M059J (cell line): Measurements from ENCODE around the gene FAXDC2. TPM values are rescaled to one million over a fixed set of nuclear protein-coding genes. Genes with fewer than 3 reads are reported as not detected.
A peak's percentile ranks its signal among the peaks of the same experiment; 100 is the strongest.

ENCODE experiments used
- DNase-seq: peaks from one replicate; pipeline ENCODE4 v3.0.0-alpha.2; 2012; ENCODE audit warnings: low read depth
- total RNA-seq: library from RNA; depleted of rRNA; stranded (reverse); fragments of >200 nt; shearing (Covaris generic); gene quantifications from 2 replicates; pipeline ENCODE4 v1.2.3, GENCODE V29; 2014; rRNA removed

The FAXDC2 gene, protein sequence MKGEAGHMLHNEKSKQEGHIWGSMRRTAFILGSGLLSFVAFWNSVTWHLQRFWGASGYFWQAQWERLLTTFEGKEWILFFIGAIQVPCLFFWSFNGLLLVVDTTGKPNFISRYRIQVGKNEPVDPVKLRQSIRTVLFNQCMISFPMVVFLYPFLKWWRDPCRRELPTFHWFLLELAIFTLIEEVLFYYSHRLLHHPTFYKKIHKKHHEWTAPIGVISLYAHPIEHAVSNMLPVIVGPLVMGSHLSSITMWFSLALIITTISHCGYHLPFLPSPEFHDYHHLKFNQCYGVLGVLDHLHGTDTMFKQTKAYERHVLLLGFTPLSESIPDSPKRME
- total RNA-seq: 3.4 and 5.5 TPM in 2 replicates

DNA sequence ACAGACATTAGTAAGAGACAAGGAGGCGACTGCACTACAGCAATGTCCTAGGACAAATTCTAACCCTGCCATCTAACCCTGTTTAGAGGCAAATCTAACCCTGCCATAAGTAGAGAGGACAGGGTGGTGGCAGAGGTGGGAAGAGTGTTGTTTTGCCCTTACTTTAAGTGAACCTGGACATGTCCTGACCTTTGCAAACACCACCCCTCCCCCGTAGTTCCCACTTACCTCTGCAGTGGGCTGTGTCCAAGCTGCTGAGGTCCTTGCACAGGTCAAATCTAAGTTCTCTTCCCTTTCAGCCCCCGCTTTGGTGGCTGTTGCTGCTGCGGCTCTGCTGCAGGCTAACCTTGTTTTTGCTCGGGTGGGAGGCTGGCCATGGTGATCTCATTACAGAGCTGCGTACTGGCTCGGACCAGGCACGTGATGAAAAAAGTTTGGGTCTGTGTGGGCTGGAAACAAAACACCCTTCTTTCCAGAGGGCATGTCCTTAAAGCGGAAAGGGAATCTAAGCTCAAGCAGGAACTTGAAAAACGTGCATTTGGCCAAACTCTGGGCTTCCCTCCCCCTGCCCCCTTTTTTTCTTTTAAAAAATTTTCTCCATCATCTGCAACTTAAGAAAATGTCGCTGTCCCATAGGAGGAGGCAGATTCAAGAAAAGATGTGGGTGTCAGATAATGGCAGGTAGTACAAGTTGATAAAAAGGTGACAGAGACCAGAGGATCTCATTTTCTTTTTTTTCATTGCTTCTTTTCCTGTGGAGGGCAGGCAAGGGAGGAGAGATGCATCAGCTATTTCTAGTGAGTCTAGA is at the start of gene FAXDC2:
Gene FAXDC2 (minus strand): TSS at position 349 of the 808 bp plus-strand sequence. CDS start 12,425 bp downstream, outside the sequence.
- peak; percentile 68 for DNase-seq

DNA sequence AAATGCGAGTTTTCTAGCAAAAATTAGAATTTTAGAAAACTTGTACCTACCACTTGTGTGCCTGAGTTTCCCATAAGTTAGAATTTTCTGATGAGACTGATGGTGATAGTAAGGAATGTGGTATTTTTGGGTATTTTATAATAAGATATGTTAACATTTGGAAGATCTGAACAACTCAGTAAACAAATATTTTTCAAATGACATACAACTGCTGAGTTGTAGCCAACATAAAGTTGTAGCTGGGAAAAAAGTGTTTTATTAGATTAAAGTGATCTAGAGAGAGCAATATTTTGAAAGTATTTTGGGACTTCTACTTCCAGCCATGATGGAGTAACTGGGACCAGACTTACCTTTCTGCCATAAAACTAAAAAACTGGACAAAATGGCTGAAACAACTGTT is 49.7 kb upstream of the FAXDC2 start:
- no peak for DNase-seq

DNA sequence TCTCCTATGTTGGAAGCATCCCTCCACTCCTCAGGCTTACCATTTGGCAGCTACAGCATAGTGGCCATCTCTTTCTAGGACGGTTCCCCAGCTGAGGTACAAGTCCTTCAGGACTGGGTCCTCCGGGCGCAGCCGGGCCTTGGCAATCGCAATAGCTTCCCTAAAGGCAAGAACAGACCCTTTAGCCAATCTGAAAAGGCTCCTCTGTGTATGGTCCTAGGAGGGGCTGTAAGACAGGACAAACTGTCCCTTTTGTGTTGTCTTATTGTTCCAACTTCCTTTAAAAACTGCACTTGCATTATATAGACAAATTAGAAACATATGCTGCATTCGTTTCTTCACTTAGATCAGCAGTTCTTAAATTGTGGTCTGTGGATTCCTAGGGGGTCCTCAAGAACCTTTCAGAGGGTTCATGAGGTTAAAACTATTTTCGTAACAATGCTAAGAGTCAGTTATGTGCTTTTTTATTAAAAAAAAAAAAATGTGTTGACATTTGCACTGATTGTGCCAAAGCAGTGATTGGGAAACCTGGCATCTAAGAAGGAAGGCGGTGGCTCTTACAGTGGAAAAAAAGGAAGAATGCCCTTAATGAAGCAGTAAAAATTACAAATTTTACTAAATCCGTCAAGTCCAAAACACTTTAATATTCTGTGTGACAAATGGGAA is 48.9 kb upstream of the FAXDC2 start:
- no peak for DNase-seq

DNA sequence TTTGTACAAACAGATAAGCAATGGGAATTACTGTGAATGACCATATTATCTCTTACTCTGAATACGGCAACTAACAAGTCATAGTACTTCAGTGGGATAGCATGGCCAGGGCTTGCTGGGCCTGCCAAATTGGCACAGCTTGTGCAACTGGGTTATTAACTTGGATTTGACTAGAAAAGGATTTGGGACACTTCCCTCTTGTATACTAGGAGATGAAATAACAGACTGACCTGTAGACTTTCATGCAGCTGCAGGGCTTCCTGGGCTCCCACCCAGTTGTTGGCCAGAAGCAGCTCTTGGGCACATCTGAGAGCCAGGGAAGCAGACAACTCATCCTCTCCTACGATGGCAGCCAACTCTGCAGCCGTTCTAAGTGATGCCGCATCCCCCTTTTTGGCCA is 47.8 kb upstream of the FAXDC2 start:
- no peak for DNase-seq

DNA sequence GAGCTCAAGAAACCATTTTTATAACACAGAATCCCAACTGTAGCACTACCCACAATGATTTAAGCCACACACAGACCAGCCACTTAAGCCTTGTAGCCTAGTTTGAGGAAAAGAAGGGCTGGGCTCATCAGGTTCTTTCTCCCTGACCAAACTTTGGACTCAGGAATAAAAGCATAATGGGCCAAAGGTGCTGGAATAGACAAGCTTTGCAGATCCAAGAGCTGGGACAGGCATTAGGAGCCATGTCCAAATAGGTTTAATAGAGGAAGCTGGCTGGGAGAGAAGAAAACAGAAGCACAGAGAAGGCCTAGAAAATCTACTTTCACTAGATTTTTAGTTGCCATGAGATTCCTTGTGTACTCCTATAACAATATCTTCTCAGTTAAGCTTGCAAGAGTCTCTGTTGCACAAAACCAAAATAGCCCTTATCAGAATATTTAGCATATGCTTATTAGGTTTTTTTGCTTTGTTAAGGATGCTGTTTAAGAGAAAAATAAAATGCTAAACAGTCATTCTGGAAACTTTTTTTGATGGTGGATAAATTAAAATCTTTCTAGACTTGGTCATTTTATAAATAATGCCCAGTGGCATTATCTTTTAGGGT is 46.3 kb upstream of the FAXDC2 start:
- DNase-seq: no peak

DNA sequence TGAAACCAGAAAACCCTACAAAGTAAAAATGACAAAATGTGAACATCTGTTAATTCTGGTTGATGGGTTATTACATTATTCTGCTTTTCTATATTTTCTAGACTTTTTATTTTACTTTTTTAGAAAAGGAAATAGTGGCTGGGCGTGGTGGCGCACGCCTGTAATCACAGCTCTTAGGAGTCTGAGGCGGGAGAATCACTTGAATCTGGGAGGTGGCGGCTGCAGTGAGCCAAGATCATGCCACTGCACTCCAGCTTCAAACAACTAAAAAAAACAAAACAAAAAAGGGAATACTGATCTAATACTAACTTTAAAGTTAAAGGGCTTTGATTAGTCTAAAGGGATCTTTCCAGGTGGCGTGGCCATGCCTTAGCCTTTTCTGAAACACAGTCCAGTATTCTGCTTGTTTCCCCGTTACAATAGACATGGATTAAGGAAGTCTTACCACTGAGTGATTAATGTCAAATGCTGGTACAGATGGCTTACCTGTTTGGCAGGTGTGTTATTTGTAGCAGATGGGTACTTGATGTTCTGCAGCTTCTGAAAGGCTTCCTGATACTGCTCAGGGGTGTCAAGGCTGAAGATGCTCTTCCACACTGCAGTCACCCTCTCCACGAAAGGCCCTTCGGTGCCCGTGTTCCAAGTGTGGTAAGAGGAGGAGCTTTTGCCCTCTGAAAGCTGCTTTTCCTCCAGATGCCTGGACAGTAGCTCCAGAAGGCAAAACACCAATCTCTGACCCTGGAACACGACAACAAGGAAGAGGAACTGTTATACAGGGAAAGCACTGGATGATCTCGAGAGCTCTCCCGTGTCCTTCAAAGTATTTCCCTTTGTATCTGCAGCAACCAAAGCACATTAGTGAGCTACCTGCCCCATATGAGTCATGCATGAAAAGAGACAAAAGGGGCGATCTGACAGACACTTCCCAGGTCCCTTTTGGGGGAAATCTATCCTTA is 45.5 kb upstream of the FAXDC2 start:
- DNase-seq: no peak

DNA sequence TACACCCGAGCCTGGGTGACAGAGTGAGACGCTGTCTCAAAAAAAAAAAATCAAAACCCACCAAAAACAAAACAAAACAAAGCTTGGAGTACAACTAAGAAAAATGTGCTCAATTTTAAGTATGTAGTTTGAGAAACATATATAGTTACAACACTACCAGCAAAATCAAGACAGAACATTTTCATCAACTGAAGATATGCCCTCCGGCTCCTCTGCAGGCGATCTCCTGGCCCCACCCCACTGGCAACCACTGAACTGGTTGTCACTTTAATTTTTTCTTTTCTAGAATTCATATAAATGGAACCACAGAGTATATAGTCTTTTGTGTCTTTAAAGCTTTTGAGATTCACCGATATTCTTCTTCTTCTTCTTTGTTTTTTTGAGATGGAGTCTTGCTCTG is 43.0 kb upstream of the FAXDC2 start:
- DNase-seq: no peak

DNA sequence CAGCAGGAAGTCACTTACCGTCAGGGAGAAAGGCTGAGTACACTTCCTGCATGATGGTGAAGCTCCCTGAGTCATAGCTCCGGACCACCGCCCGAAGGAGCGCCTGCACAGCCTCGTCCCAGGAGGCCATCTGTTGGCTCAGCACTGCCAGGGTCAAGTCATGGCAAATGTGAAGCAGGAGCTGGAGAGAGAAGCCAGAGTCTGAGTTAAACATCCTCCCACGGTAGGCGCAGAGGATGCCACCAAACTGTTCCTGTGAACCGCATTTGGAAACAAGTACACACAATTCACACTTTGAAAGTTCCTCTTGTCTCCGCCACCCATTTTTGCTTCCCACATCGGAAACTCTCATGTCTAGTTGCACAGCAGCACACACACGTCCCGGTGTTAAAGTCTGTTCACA is 42.0 kb upstream of the FAXDC2 start:
- DNase-seq: no peak

DNA sequence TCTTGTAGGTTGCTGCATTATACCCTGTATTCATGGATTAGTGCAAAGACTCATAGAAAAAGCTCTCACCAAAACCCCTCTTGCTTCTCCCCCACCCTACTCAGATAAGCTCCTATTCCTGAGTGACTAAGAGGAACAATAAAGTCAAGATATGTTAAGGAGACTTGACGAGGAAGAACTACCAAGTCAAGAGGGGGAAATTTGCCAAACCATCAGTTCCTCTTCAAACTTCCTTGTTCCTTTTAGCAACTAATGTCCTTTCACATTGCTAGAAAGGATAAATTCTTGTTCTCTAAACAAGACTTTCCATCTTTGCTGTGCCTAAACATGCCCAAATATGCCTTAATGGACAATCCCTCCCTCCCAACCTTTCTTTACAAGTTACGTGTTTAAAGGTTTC is 35.0 kb upstream of the FAXDC2 start:
- DNase-seq: no peak

DNA sequence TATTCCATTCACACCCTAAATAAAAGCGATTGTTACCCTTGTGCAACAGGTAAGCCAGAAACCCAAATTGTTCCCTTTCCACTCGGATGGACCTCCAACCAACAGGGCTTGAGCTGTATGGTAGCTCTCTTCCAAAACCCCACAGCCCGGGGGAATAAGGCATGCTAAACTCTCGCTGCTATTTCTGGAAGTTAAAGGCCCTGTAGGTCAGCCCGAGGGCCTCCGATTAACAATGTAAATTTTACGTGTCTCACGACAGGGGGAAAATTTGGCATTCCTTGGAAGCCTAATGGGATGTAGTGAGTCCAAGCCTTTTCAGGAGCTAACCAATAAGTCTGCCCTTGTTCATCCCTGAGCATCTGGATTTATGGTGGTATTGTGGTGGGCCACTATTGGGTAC is 34.0 kb upstream of the FAXDC2 start:
- no peak for DNase-seq

DNA sequence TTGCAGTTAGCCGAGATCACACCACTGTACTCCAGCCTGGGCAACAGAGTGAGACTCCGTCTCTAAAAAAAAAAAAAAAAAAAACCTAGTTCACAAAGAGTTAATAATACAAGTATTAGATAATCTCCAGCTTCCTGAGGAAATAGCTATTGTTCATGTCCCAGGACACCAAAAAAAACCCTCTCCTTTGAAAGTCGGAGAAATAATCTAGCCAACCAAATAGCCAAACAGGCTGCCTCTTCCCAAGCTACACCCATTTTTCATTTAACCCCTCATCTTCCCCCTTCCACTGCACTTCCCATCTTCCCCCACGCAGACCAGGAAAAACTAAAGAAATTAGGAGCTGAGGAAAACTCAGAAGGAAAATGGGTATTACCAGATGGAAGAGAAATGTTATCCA is 31.6 kb upstream of the FAXDC2 start:
- no peak for DNase-seq

DNA sequence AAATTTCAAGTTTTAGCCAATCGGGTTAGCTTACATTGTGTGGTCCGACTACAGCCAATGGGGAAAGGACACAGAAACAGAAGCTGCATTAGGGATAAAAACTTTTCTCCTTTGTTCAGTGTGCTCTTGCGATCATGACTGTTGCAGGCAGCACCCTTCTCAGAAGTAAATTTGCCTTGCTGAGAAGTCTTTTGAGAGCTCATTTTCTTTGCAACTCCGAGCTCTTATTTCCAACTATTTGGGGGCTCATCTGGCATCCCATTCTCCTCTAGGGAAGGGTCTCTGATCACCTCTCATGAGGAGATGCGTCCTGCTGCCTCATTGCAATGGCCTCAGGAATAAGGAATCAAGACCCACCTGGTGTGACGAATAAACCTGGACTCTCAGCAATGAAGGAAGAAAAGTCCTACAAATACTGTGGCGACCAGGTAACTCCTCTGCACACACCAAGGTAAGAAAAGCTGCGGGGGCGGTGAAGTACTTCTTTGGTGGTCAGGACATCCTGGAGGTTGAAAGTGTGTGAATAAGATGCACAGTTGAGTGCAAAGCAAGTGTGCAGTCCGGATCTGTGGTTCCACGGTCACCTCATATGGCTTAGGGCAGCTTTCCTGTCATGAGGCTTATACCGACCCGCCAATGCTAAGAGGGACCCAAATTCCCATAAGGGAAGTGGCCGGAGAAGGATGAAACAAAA is 28.4 kb upstream of the FAXDC2 start:
- peak; percentile 26 for DNase-seq

DNA sequence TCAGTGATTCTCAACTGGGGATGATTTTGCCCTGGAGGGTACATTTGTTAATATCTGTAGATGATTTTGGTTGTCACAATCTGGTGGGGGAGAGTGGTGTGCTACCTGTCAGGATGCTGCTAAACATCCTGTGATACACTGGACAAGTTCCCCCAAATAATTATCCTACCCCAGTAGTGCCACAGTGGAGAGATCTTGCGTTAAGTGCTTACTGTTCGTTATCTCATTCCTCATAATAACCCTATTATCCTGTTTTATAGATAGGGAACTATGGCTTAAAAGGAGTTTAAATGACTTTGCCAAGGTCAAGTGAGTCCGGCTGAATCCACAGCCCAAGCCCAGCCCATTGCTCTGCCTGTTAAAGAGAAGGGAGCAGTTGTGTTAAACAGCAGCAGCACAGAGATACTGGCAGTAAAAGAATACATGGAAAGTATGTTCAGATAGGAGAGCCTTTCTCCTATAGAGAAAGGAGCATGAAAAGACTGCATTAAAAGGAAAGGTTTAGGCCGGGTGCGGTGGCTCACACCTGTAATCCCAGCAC is 23.5 kb upstream of the FAXDC2 start:
- no peak for DNase-seq

DNA sequence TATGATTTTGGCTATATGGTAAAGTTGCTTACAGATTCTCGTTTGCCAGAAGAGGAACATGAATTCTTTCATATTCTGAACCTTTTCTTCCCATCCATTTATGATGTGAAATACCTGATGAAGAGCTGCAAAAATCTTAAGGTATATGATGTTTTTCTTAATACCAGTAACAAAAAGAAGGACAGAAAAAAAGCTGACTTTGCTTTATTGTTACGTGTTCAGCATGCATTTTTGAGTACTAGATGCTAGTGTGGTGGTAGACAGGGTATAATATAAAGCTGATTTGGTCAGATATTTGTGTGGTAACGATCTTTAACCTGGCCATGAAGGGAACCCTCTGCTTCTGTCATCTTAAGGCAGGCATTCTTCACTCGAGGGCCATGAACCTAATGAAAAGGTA is 21.3 kb upstream of the FAXDC2 start:
- DNase-seq: no peak

DNA sequence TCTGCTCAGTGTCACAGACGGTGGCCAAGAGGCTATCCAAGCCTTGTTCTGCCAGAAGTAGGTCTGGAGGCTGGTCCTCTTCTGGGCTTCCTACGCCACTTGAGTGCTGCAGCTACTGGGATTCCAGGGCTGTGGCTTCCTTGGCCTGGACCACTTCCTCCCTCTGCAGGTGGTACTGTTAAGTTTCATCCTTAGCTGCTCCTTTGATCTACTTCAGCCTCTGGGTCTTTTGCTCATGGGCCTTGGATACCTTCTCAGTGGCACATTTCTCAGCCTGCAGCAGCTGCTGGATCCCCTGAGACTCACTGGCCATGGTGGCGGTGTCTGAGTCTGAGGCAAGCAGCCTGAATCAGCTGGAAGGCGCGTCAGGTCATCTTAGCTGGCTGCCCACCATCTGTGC is 18.3 kb upstream of the FAXDC2 start:
- DNase-seq: peak; percentile 9

DNA sequence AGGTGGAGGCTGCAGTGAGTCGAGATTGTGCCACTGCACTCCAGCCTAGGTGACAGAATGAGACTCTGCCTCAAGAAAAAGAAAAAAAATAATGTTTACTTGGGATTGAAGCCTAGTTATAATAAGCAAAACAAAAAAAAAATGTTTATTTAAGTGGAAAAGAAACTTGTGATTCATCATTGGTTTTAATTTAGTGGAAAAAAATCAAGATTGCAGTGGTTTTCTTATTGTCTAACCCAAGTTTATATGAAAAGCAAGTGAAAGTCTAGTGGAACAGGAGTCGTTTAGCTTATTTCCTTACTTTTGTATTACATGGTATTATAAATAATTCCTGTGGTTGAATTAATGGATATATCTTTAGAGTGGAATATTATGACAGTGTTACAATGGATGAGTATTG is 16.4 kb upstream of the FAXDC2 start:
- DNase-seq: peak; percentile 45

DNA sequence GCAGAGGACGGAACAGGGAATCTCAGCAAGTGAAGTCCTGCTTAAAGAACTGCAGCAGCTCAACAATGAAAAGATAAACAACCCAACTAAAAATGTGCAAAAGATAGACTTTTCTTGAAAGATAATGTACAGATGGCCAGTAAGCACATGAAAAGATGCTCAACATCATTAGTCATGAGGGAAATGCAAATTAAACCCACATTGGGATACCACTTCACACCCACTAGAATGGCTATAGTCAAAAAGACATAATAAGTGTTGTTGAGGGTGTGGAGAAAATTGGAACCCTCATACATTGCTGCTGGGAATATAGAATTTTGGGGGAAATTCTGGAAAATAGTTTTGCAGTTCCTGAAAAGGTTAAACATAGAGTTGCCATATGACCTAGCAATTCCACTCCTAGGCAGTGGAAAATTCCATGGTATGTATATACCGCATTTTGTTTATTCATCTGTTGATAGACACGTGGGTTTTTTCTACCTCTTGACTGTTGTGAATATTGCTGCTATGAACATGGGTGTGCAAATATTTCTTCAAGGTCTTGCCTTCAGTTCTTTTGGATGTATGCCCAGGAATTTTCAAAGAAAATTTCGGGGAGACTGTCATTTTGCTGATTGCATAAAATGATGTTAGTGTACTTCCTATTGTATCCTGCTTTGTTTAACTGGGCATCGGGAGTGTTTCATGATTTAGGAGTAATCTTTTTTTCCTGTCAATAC is 15.2 kb upstream of the FAXDC2 start:
- no peak for DNase-seq

DNA sequence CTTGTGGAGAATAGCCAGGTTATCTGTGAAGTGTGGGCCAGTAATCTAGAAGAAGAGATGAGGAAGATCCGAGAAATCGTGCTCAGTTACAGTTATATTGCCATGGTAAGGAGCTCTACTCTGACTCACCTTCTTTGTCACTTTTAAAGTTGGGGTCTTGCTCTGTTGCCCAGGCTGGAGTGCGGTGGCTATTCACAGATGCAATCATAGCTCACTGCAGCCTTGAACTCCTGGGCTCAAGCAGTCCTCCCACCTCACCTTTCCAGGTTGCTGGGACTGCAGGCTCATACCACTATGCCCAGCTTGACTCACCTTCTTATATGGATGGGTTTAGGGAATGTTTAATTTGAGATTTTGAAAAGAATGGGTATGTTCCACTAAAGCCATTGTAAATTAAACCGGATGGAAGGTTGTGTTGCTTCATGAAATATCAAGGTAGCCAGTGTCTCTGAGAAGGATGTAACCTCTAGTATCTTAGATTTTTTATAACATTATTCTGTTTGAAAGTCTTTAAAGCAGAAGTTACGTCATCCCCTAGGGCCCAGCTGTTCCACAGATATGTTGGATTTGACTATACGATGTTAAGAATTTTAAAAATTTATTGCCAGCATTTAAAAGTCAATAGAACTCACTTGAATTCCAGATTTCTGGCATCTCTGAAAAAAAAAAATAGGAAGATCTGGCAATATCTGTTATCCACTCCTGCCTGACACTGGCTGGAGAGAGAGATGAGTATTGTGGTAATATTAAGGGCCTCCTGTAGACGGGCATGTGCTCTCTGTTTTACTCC is 13.1 kb upstream of the FAXDC2 start:
- DNase-seq: no peak

DNA sequence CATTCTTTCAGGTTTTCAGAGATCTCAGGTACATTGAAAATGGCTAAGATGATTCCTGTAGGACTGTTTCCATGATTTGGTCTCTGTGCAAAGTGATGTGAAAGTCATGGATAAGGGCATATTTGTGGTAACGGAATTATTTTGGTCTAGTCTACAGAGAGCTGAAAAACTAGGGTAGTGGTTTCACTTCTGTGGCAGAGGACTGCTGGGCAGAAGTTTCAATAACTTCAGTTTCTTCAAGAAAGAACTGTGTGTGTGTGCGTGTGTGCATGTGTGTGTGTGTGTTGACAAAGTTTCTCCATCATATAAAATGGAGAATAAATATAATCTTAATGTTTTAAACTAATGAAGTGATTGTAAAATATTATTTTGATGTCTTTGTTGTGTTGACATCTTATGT is 12.4 kb upstream of the FAXDC2 start:
- DNase-seq: no peak
